IMR-90 (cell line): ENCODE results near the gene SLC4A11. TPM values are rescaled to one million over a fixed set of nuclear protein-coding genes. Genes with fewer than 3 reads are reported as not detected.

Source experiments
- ATAC-seq: fragments of 200-7000 bp; cut with Tn5 transposase; 2 replicates; pipeline ENCODE4 v1.9.1; 2020; ENCODE audit warnings: low read depth, mild to moderate bottlenecking, moderate library complexity
- BruUV-seq: library from RNA; stranded (reverse); fragments of 400-500 nt; replicated peaks from 2 replicates; lab custom pipeline; 2021; lab: Mats Ljungman, UMichigan
- CTCF ChIA-PET: fragments of 300-600 bp; formaldehyde crosslinking; extraction: SDS; loops from one replicate; lab custom pipeline; 2021; ENCODE audit warnings: antibody characterized with exemption; lab: Yijun Ruan, JAX
- POLR2A ChIA-PET: fragments of 300-600 bp; sonication (Branson Sonifier 250); formaldehyde crosslinking; loops from one replicate; lab custom pipeline; 2022; ENCODE audit warnings: antibody characterized with exemption; ENCODE audit not compliant: unreplicated experiment; lab: Charles Lee
- DNase-seq: peaks from one replicate; pipeline ENCODE4 v3.0.0; 2013
- H2AFZ ChIP-seq: replicated peaks from 2 replicates; pipeline ENCODE3; 2013; ENCODE audit warnings: low read length, mild to moderate bottlenecking; ENCODE audit not compliant: poor library complexity
- H2AK5ac ChIP-seq: 2 replicates; pipeline ENCODE4 v1.6.1; 2013; ENCODE audit warnings: low read depth, low read length, inconsistent platforms
- H2AK9ac ChIP-seq: replicated peaks from 2 replicates; pipeline ENCODE3; 2013; ENCODE audit warnings: mild to moderate bottlenecking, low read depth, low read length, moderate library complexity; ENCODE audit not compliant: poor library complexity
- H2BK120ac ChIP-seq: 2 replicates; pipeline ENCODE4 v1.6.1; 2013; ENCODE audit warnings: low read depth, low read length, inconsistent platforms
- H2BK15ac ChIP-seq: 3 replicates; pipeline ENCODE4 v1.6.1; 2013; ENCODE audit warnings: low read depth, low read length, inconsistent platforms
- H2BK20ac ChIP-seq: 2 replicates; pipeline ENCODE4 v1.6.1; 2013; ENCODE audit warnings: low read depth, mild to moderate bottlenecking, inconsistent platforms, low read length, moderate library complexity
- H2BK5ac ChIP-seq: 2 replicates; pipeline ENCODE4 v1.6.1; 2013; ENCODE audit warnings: mild to moderate bottlenecking, low read depth, low read length, inconsistent platforms; ENCODE audit not compliant: poor library complexity, severe bottlenecking
- H3K14ac ChIP-seq: replicated peaks from 2 replicates; pipeline ENCODE4 v1.6.1; 2013; ENCODE audit warnings: low read depth, low read length, inconsistent platforms
- H3K18ac ChIP-seq: 2 replicates; pipeline ENCODE4 v1.6.1; 2013; ENCODE audit warnings: low read depth, low read length, control low read depth
- H3K23ac ChIP-seq: 2 replicates; pipeline ENCODE4 v1.6.1; 2013; ENCODE audit warnings: low read depth, low read length, inconsistent platforms
- H3K27ac ChIP-seq: 2 replicates; pipeline ENCODE4 v1.5.1; 2013; ENCODE audit warnings: mild to moderate bottlenecking, control low read depth, low read length; ENCODE audit not compliant: insufficient read depth
- H3K27me3 ChIP-seq: 2 replicates; pipeline ENCODE4 v1.6.1; 2013; ENCODE audit warnings: low read length; ENCODE audit not compliant: control insufficient read depth, insufficient read depth
- H3K36me3 ChIP-seq: 2 replicates; pipeline ENCODE4 v1.6.1; 2013; ENCODE audit warnings: low read length, mixed read lengths; ENCODE audit not compliant: control insufficient read depth, insufficient read depth
- H3K4ac ChIP-seq: 2 replicates; pipeline ENCODE4 v1.6.1; 2013; ENCODE audit warnings: low read depth, low read length, inconsistent platforms
- H3K4me1 ChIP-seq: 2 replicates; pipeline ENCODE4 v1.6.1; 2013; ENCODE audit warnings: low read length, mixed read lengths; ENCODE audit not compliant: control insufficient read depth, insufficient read depth
- H3K4me2 ChIP-seq: 2 replicates; pipeline ENCODE4 v1.6.1; 2013; ENCODE audit warnings: low read depth, mild to moderate bottlenecking, control low read depth, low read length, moderate library complexity
- H3K4me3 ChIP-seq: 2 replicates; pipeline ENCODE4 v1.5.1; 2013; ENCODE audit warnings: low read depth, mild to moderate bottlenecking, control low read depth, low read length, moderate library complexity; ENCODE audit not compliant: insufficient read depth
- H3K56ac ChIP-seq: 2 replicates; pipeline ENCODE4 v1.6.1; 2013; ENCODE audit warnings: low read length, inconsistent platforms; ENCODE audit not compliant: insufficient read depth; ENCODE audit errors: extremely low read depth
- H3K79me1 ChIP-seq, 2 experiments: 2 replicates each; pipeline ENCODE4 v1.6.1; 2013; ENCODE audit warnings: low read length in 2 of 2, inconsistent platforms in 1 of 2, low read depth in 1 of 2
- H3K9ac ChIP-seq: 2 replicates; pipeline ENCODE4 v1.6.1; 2013; ENCODE audit warnings: low read depth, low read length, control low read depth
- H3K9me1 ChIP-seq: 2 replicates; pipeline ENCODE4 v1.6.1; 2013; ENCODE audit warnings: low read length, inconsistent platforms; ENCODE audit not compliant: insufficient read depth
- H3K9me3 ChIP-seq: 2 replicates; pipeline ENCODE4 v1.6.1; 2013; ENCODE audit warnings: low read length; ENCODE audit not compliant: control insufficient read depth, insufficient read depth
- H4K20me1 ChIP-seq: 2 replicates; pipeline ENCODE4 v1.6.1; 2013; ENCODE audit warnings: low read length, inconsistent platforms; ENCODE audit not compliant: insufficient read depth
- H4K5ac ChIP-seq: 2 replicates; pipeline ENCODE4 v1.6.1; 2013; ENCODE audit warnings: mild to moderate bottlenecking, low read depth, low read length, control low read depth
- H4K8ac ChIP-seq, 2 experiments: 2 replicates each; pipeline ENCODE4 v1.6.1; 2013; ENCODE audit warnings: low read depth in 2 of 2, low read length in 2 of 2, control low read depth in 1 of 2, inconsistent platforms in 1 of 2
- H4K91ac ChIP-seq: 2 replicates; pipeline ENCODE4 v1.6.1; 2013; ENCODE audit warnings: low read depth, low read length, inconsistent platforms; ENCODE audit not compliant: insufficient read depth
- CEBPB ChIP-seq: IDR thresholded peaks from 2 replicates; pipeline ENCODE4 v1.6.1; 2012; ENCODE audit warnings: low read depth, low read length, improper control_type of control experiment
- CHD1 ChIP-seq: IDR thresholded peaks from 2 replicates; pipeline ENCODE4 v1.6.1; 2012; ENCODE audit warnings: low read depth, low read length, improper control_type of control experiment
- MAFK ChIP-seq: IDR thresholded peaks from 2 replicates; pipeline ENCODE4 v1.6.1; 2012; ENCODE audit warnings: low read depth, low read length, improper control_type of control experiment
- MAZ ChIP-seq: IDR thresholded peaks from 2 replicates; pipeline ENCODE4 v1.6.1; 2012; ENCODE audit warnings: low read depth, mild to moderate bottlenecking, low read length, improper control_type of control experiment, moderate library complexity, borderline replicate concordance
- POLR2A ChIP-seq: IDR thresholded peaks from 2 replicates; pipeline ENCODE4 v1.6.1; 2012; ENCODE audit warnings: mild to moderate bottlenecking, low read depth, low read length
- RFX5 ChIP-seq: IDR thresholded peaks from 2 replicates; pipeline ENCODE4 v1.8.0; 2012; ENCODE audit warnings: low read depth, mild to moderate bottlenecking, low read length, moderate library complexity
- WGBS, 2 experiments: methylation state at CpG; one replicate each; pipeline versions ENCODE4 v1.1.5 to v1.1.7; 2013; ENCODE audit warnings: missing lambda C conversion rate in 2 of 2; ENCODE audit not compliant: insufficient read length in 1 of 2; ENCODE audit errors: extremely low coverage in 2 of 2; 5-methylcytosine and 5-hydroxymethylcytosine counted together
- dilution Hi-C: fragments of 300-500 bp; cut with HindIII; formaldehyde crosslinking; loops from one replicate; pipeline ENCODE4 v1.14.3; 2018; ENCODE audit warnings: low sequenced_read_pairs; ENCODE audit not compliant: unreplicated experiment
- in situ Hi-C: fragments of 300-500 bp; cut with MboI; formaldehyde crosslinking; loops from 3 replicates; pipeline ENCODE4 v1.14.3; 2019; ENCODE audit warnings: low sequenced_read_pairs, inconsistent platforms, mixed read lengths
- intact Hi-C: fragments of 100-400 bp; cut with micrococcal nuclease; formaldehyde crosslinking; loops from 2 replicates; pipeline ENCODE4 v1.10.0; 2022
- polyA plus RNA-seq, 3 experiments: library from polyadenylated mRNA; depleted of rRNA; stranded (reverse); fragments of >200 nt; gene quantifications; 2 replicates each; pipeline ENCODE4 v1.2.3, GENCODE V29; 2012; ENCODE audit warnings: low replicate concordance in 1 of 3
- total RNA-seq: library from RNA; depleted of rRNA; stranded (reverse); fragments of >200 nt; gene quantifications from 2 replicates; pipeline ENCODE4 v1.2.3, GENCODE V29; 2012
- TF ChIP-seq, protein P1 (sequence below): conservative IDR thresholded peaks from 2 replicates; pipeline ENCODE4 v1.5.1; 2012; ENCODE audit warnings: mild to moderate bottlenecking, low read depth, low read length, improper control_type of control experiment
- TF ChIP-seq, protein P2 (sequence below): fragments of 150-350 bp; IDR thresholded peaks from 2 replicates; pipeline ENCODE4 v1.6.1; 2016; ENCODE audit warnings: low read depth, mild to moderate bottlenecking, low read length, moderate library complexity, borderline replicate concordance

Gene SLC4A11
- total and polyA plus RNA-seq, 2 of the 4 experiments (the other 2 are of a cell fraction) = 0.36 to 0.79 TPM

DNA sequence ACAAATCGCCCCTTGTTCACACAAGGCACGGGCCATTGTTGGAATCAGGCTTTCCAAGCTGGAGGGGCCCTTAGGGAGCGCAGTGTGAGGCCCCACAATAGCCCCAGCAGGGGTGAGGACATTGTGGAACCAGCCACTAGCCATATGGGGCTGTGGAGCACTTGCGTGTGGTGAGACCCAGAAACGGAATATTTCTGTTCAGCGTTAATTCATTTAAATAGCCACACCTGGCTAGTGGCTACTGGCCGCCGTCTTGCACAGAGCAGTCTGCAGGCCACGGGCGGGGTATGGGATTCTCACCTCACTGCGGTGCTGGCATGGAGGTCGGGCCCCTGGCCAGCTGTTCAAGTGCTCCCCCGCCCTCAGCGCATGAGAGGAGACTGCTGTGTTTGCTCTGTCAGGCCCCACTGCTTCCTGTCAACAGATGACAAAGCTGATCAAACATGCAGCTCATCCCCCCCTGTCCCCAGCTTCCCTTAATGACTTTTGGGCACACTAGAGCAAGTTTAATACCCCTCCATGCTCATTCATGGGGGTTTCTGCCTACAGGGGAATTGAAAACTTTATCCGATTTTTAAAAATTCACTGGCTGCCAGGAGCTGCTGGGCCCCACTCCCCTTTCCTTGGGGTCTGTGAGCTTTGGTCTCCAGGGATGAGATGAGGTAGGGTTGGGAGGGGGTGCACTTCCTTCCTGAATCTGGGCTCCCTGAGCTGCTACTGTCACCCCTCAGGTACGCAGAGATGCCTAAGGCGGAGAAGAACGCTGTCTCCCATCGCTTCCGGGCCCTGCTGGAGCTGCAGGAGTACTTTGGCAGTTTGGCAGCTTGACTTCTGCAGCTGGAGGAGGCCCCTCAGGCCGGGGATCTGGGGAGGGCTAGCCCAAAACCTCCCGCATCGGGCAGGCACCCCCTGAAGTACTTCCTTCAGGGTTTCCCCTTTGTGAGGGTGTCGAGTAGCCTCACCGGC, 16.1 kb downstream of the SLC4A11 start (continued):
- TF ChIP-seq CEBPB = no peak
- no peak for TF ChIP-seq CHD1

DNA sequence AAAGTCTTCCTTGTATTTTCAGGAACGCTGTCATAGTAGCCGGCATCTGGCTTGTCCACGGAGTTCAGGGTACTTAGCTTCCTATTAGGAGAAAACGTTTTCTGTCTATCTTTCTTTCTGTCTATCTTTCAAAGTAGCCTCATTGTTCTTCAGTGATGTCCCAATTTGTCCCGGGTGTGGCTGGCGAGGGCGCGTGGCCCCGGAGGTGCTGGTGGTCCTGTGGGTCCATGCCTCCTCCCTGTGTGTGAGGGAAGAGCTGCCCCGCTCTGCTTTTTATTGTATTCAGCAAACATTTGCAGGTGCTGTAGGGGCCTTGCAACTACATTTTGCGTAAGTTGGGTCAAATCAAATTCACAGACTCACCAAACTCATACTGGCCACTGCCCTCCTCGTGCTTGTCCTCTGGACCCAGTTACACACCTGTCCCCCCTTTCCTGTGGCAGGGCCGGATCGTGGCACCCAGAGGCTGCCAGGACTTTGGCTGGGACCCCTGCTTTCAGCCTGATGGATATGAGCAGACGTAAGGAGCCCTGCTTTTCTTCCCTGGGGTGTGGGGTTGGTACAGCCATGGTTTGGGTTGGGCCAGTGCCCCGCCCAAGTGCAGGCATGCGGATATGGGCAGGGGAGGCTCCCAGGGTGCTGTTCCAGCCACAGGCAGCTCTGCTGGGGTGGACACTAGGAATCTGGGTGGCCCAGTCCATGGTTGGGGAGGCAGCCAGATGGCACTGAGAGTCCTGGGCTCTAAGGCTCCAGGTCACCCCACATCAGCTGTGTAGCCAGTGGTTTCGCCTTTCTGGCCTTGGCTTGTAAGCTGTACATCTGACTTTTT, 17.4 kb downstream of the SLC4A11 start:
- Histone ChIP-seq H3K4me2 (no peak overlapping the region), H3K4ac (no peak overlapping the region), H3K14ac (no peak overlapping the region), H4K20me1 (peaks cover 8% of the 10 kb centered on the region), H3K56ac (no peak overlapping the region), H3K9me1 (no peaks in the 10 kb centered on the region), H4K91ac (no peak overlapping the region), H4K5ac (no peak overlapping the region), H3K27ac (no peak overlapping the region), H3K27me3 (no peaks in the 10 kb centered on the region), H2BK5ac (no peak overlapping the region), H3K23ac (no peak overlapping the region), H2AFZ (no peak overlapping the region), H4K8ac (no peak overlapping the region), H3K36me3 (peaks cover 25% of the 10 kb centered on the region), H2BK15ac (no peak overlapping the region), H3K4me3 (no peak overlapping the region), H2BK20ac (no peak overlapping the region), H3K4me1 (no peaks in the 10 kb centered on the region), H2BK120ac (no peak overlapping the region), H2AK9ac (no peak overlapping the region), H3K9ac (no peak overlapping the region), H3K9me3 (no peaks in the 10 kb centered on the region), H3K18ac (no peak overlapping the region), H3K79me1 (peaks cover 0 to 7% of the 10 kb centered on the region in 2 experiments; a peak in 2 of 4 replicates), H2AK5ac (no peak overlapping the region)
- TSS peak; percentile 38 for BruUV-seq
- POLR2A ChIA-PET = no interaction called here
- dilution Hi-C loops = no loop called here
- CTCF ChIA-PET = no interaction called here
- no peak for TF ChIP-seq RFX5
- no peak for TF ChIP-seq CEBPB
- no peak for TF ChIP-seq POLR2A
- TF ChIP-seq, protein P1, sequence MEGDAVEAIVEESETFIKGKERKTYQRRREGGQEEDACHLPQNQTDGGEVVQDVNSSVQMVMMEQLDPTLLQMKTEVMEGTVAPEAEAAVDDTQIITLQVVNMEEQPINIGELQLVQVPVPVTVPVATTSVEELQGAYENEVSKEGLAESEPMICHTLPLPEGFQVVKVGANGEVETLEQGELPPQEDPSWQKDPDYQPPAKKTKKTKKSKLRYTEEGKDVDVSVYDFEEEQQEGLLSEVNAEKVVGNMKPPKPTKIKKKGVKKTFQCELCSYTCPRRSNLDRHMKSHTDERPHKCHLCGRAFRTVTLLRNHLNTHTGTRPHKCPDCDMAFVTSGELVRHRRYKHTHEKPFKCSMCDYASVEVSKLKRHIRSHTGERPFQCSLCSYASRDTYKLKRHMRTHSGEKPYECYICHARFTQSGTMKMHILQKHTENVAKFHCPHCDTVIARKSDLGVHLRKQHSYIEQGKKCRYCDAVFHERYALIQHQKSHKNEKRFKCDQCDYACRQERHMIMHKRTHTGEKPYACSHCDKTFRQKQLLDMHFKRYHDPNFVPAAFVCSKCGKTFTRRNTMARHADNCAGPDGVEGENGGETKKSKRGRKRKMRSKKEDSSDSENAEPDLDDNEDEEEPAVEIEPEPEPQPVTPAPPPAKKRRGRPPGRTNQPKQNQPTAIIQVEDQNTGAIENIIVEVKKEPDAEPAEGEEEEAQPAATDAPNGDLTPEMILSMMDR = no peak
- no peak for TF ChIP-seq MAZ
- TF ChIP-seq MAFK = no peak
- no peak for TF ChIP-seq CHD1
- TF ChIP-seq, protein P2, sequence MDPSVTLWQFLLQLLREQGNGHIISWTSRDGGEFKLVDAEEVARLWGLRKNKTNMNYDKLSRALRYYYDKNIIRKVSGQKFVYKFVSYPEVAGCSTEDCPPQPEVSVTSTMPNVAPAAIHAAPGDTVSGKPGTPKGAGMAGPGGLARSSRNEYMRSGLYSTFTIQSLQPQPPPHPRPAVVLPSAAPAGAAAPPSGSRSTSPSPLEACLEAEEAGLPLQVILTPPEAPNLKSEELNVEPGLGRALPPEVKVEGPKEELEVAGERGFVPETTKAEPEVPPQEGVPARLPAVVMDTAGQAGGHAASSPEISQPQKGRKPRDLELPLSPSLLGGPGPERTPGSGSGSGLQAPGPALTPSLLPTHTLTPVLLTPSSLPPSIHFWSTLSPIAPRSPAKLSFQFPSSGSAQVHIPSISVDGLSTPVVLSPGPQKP = no peak
- intact Hi-C loops = no loop called here
- DNase-seq (no peak), ATAC-seq (no peak)
- in situ Hi-C loops = no loop called here
- WGBS, 2 experiments = 100% methylated on average over 2 of the region's 18 CpGs; no CpG with 5 or more reads in 1 of the 2 experiments
